ENCODE data around the gene NPR2.

The NPR2 gene

GRCh38 chr9:35746583-35746982 lies 44.8 kb upstream of the NPR2 start:
- ChIA-PET POLR2A (interaction anchor here (0.9 to 5.6 kb wide), 2 partner anchors 12 to 17 kb away, joined by 3 to 54 read pairs; partner anchors contain the start of genes CREB3 and TLN1), CTCF (interaction anchor here (0.6 to 8.0 kb wide), 7 partner anchors 10 to 733 kb away, joined by 3 to 130 read pairs (median 7); partner anchors contain the start of genes CREB3 and TLN1)
- no peak for DNase-seq (ENCODE audit: low read depth, low spot score)
- TF ChIP-seq, protein P1, sequence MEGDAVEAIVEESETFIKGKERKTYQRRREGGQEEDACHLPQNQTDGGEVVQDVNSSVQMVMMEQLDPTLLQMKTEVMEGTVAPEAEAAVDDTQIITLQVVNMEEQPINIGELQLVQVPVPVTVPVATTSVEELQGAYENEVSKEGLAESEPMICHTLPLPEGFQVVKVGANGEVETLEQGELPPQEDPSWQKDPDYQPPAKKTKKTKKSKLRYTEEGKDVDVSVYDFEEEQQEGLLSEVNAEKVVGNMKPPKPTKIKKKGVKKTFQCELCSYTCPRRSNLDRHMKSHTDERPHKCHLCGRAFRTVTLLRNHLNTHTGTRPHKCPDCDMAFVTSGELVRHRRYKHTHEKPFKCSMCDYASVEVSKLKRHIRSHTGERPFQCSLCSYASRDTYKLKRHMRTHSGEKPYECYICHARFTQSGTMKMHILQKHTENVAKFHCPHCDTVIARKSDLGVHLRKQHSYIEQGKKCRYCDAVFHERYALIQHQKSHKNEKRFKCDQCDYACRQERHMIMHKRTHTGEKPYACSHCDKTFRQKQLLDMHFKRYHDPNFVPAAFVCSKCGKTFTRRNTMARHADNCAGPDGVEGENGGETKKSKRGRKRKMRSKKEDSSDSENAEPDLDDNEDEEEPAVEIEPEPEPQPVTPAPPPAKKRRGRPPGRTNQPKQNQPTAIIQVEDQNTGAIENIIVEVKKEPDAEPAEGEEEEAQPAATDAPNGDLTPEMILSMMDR (IDR thresholded peaks at IDR 0.05; ENCODE audit: insufficient read depth, low read length, missing control alignments) = no peak
- peak overlapping the region; percentile 89 for H3K4me3 ChIP-seq (ENCODE audit: low read depth, low read length)

GRCh38 chr9:35748242-35748857 lies 43.0 kb upstream of the NPR2 start:
- TF ChIP-seq, protein P1 (IDR thresholded peaks at IDR 0.05; ENCODE audit: insufficient read depth, low read length, missing control alignments) = no peak

GRCh38 chr9:35748858-35749514 lies 42.4 kb upstream of the NPR2 start, which contains the start of the genes GBA2 and RGP1:
GBA2 (minus strand) TSS chr9:35749228; CDS start chr9:35748704, 524 bp downstream.
RGP1 (plus strand) TSS chr9:35749287; CDS start chr9:35749756, 469 bp downstream.
- H3K4me3 ChIP-seq (ENCODE audit: low read depth, low read length) = peak within 1 kb of the TSS; percentile 89
- TF ChIP-seq, protein P1 (IDR thresholded peaks at IDR 0.05; ENCODE audit: insufficient read depth, low read length, missing control alignments) = no peak
- CTCF ChIA-PET = interaction anchor here (0.8 to 8.0 kb wide), 13 partner anchors 7 to 633 kb away, joined by 3 to 130 read pairs (median 4); partner anchors contain the start of gene ATOSB
- DNase-seq (ENCODE audit: low read depth, low spot score) = no peak
- POLR2A ChIA-PET = interaction anchor here (0.7 to 5.6 kb wide), 6 partner anchors 13 to 441 kb away, joined by 3 to 54 read pairs (median 4); partner anchors contain the start of genes CLTA, CREB3 and TLN1

More at GRCh38 chr9:35748242-35748857, 43.0 kb upstream of the NPR2 start:
- DNase-seq (ENCODE audit: low read depth, low spot score) = no peak
- ChIA-PET CTCF (interaction anchor here (0.8 to 8.0 kb wide), 15 partner anchors 8 to 632 kb away, joined by 3 to 130 read pairs (median 4); partner anchors contain the start of genes ATOSB, CREB3 and TLN1), POLR2A (interaction anchor here (0.6 to 5.6 kb wide), 5 partner anchors 13 to 356 kb away, joined by 3 to 54 read pairs (median 3); partner anchors contain the start of genes CREB3 and TLN1)
- peak overlapping the region; percentile 89 for H3K4me3 ChIP-seq (ENCODE audit: low read depth, low read length)

- H3K4me3 ChIP-seq (ENCODE audit: low read depth, low read length) = peak overlapping the region; percentile 89
- TF ChIP-seq, protein P1 (IDR thresholded peaks at IDR 0.05; ENCODE audit: insufficient read depth, low read length, missing control alignments) = no peak
- ChIA-PET CTCF (interaction anchor here (1.0 to 8.0 kb wide), 7 partner anchors 8 to 89 kb away, joined by 3 to 130 read pairs (median 10); no protein-coding TSS in a partner anchor), POLR2A (interaction anchor here (0.6 to 5.6 kb wide), 5 partner anchors 14 to 441 kb away, joined by 3 to 54 read pairs (median 4); partner anchors contain the start of genes CLTA, CREB3 and TLN1)
- DNase-seq (ENCODE audit: low read depth, low spot score) = no peak
Observed at GRCh38 chr9:35749515-35750255, 41.7 kb upstream of the NPR2 start.

DNA sequence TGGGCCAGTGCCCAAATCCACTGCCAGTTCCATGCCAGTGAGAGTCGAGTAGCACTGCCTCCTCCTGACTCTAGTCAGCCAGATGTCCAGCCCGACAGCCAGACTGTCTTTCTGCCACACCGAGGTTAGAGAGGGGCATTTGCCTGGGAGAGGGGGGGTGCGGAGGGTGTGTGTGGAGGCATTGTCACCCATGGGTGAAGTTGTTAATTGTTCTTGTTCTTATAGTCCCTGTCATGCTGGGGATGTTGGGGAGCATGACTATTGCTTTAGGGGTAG lies 41.2 kb upstream of the NPR2 start:
- ChIA-PET POLR2A (interaction anchor here (1.1 to 5.6 kb wide), 2 partner anchors 20 to 62 kb away, joined by 4 to 54 read pairs; partner anchors contain the start of genes CREB3 and TLN1), CTCF (interaction anchor here (1.0 to 8.0 kb wide), 5 partner anchors 8 to 89 kb away, joined by 3 to 130 read pairs (median 10); no protein-coding TSS in a partner anchor)
- no peak for DNase-seq (ENCODE audit: low read depth, low spot score)
- TF ChIP-seq, protein P1 (IDR thresholded peaks at IDR 0.05; ENCODE audit: insufficient read depth, low read length, missing control alignments) = no peak
- peak overlapping the region; percentile 89 for H3K4me3 ChIP-seq (ENCODE audit: low read depth, low read length)

Data from AG04449 (cell line).